SK-N-SH (cell line): ENCODE results near the gene NR2F6. TPM values are rescaled to one million over a fixed set of nuclear protein-coding genes. Genes with fewer than 3 reads are reported as not detected.

Experiments used
- CTCF ChIA-PET: fragments of 300-600, 350-600 bp; formaldehyde crosslinking; extraction: SDS; loops from one replicate; lab custom pipeline; 2021; lab: Yijun Ruan, JAX
- POLR2A ChIA-PET: fragments of 350-600 bp; sonication (Branson Sonifier 250); formaldehyde crosslinking; extraction: SDS; loops from one replicate; lab custom pipeline; 2020; ENCODE audit warnings: antibody characterized with exemption, inconsistent platforms; lab: Yijun Ruan, JAX
- DNase-seq: peaks from one replicate; pipeline ENCODE4 v3.0.0; 2012
- H2AFZ ChIP-seq: fragments of 200-600 bp; sonication (generic); 2 replicates; pipeline ENCODE4 v1.8.1; 2016; ENCODE audit warnings: antibody characterized with exemption, mild to moderate bottlenecking, low read depth
- H3F3A ChIP-seq: fragments of 200-600 bp; sonication (generic); replicated peaks from 2 replicates; pipeline ENCODE3; 2016; ENCODE audit warnings: antibody characterized with exemption, mild to moderate bottlenecking; ENCODE audit not compliant: insufficient read depth
- H3K27ac ChIP-seq, 2 experiments: fragments of 200-500 bp in 1 of 2; fragments of 200-600 bp in 1 of 2; sonication (Bioruptor generic) in 1 of 2; sonication (generic), shearing (Covaris generic) in 1 of 2; 2 replicates each; pipeline versions ENCODE4 v1.5.1 to v1.6.1; 2014 to 2016; ENCODE audit warnings: low read depth in 2 of 2, inconsistent platforms in 1 of 2, low read length in 1 of 2, mild to moderate bottlenecking in 1 of 2, mixed read lengths in 1 of 2
- H3K27me3 ChIP-seq: fragments of 200-600 bp; sonication (generic), shearing (Covaris generic); 2 replicates; pipeline ENCODE4 v1.6.1; 2016; ENCODE audit warnings: mixed run types; ENCODE audit not compliant: insufficient read depth
- H3K36me3 ChIP-seq, 2 experiments: fragments of 200-500 bp in 1 of 2; fragments of 200-600 bp in 1 of 2; sonication (Bioruptor generic) in 1 of 2; sonication (generic) in 1 of 2; replicated peaks in 1 of 2; 2 replicates each; pipeline versions ENCODE3 to v1.5.1; 2014 to 2016; ENCODE audit warnings: low read length in 1 of 2, mild to moderate bottlenecking in 1 of 2; ENCODE audit not compliant: insufficient read depth in 2 of 2, control insufficient read depth in 1 of 2
- H3K4me1 ChIP-seq, 2 experiments: fragments of 200-500 bp in 1 of 2; fragments of 200-600 bp in 1 of 2; sonication (Bioruptor generic) in 1 of 2; sonication (generic), shearing (Covaris generic) in 1 of 2; 2 replicates each; pipeline versions ENCODE4 v1.5.1 to v1.6.1; 2014 to 2016; ENCODE audit warnings: low read depth in 1 of 2, low read length in 1 of 2, mixed run types in 1 of 2; ENCODE audit not compliant: insufficient read depth in 2 of 2, control insufficient read depth in 1 of 2
- H3K4me2 ChIP-seq: fragments of 200-600 bp; sonication (generic), shearing (Covaris generic); 2 replicates; pipeline ENCODE4 v1.6.1; 2017; ENCODE audit warnings: mixed run types
- H3K4me3 ChIP-seq, 2 experiments: fragments of 200-500 bp in 1 of 2; fragments of 200-600 bp in 1 of 2; sonication (Bioruptor generic) in 1 of 2; sonication (generic), shearing (Covaris generic) in 1 of 2; 2 replicates each; pipeline versions ENCODE4 v1.5.1 to v1.8.1; 2014 to 2016; ENCODE audit warnings: low read depth in 2 of 2, inconsistent platforms in 1 of 2, low read length in 1 of 2, mild to moderate bottlenecking in 1 of 2, mixed read lengths in 1 of 2, moderate library complexity in 1 of 2
- H3K79me2 ChIP-seq: fragments of 200-600 bp; sonication (generic); 2 replicates; pipeline ENCODE4 v1.8.1; 2017; ENCODE audit warnings: mild to moderate bottlenecking; ENCODE audit not compliant: insufficient read depth
- H3K9ac ChIP-seq: fragments of 200-600 bp; sonication (generic); 2 replicates; pipeline ENCODE4 v1.6.1; 2017; ENCODE audit warnings: mixed run types
- H3K9me2 ChIP-seq: fragments of 200-600 bp; sonication (generic); 2 replicates; pipeline ENCODE4 v1.6.1; 2017; ENCODE audit warnings: mixed run types
- H3K9me3 ChIP-seq: fragments of 200-600 bp; sonication (generic); 2 replicates; pipeline ENCODE4 v1.6.1; 2017; ENCODE audit warnings: mixed run types, mild to moderate bottlenecking, moderate library complexity
- H4K20me1 ChIP-seq: fragments of 200-600 bp; sonication (generic); 2 replicates; pipeline ENCODE4 v1.6.1; 2017; ENCODE audit warnings: mild to moderate bottlenecking, mixed run types; ENCODE audit not compliant: insufficient read depth
- CTCF ChIP-seq: fragments of 200-600 bp; sonication (generic); IDR thresholded peaks from 2 replicates; pipeline ENCODE4 v1.6.1; 2017; ENCODE audit warnings: antibody characterized with exemption, mild to moderate bottlenecking, moderate library complexity
- ELF1 ChIP-seq: IDR thresholded peaks from 2 replicates; pipeline ENCODE4 v1.4.0; 2012
- EP300 ChIP-seq, 2 experiments: IDR thresholded peaks; 2 replicates each; pipeline versions ENCODE4 v1.4.0 to v1.6.1; 2012; ENCODE audit warnings: borderline replicate concordance in 1 of 2, low read depth in 1 of 2, low read length in 1 of 2
- EZH2phosphoT487 ChIP-seq: fragments of 200-600 bp; sonication (generic); IDR thresholded peaks from 2 replicates; pipeline ENCODE4 v1.6.1; 2017; ENCODE audit warnings: low read depth, mixed run types, mild to moderate bottlenecking, antibody characterized with exemption, moderate library complexity, borderline replicate concordance
- IRF3 ChIP-seq: fragments of 150-350 bp; IDR thresholded peaks from 2 replicates; pipeline ENCODE4 v1.6.1; 2016; ENCODE audit warnings: mild to moderate bottlenecking, low read depth, low read length
- JUND ChIP-seq: IDR thresholded peaks from 2 replicates; pipeline ENCODE4 v1.4.0; 2012
- MEF2A ChIP-seq: IDR thresholded peaks from 2 replicates; pipeline ENCODE4 v1.4.0; 2012; ENCODE audit warnings: low read depth, borderline replicate concordance
- PBX3 ChIP-seq: IDR thresholded peaks from 2 replicates; pipeline ENCODE4; 2012
- RFX5 ChIP-seq: IDR thresholded peaks from 2 replicates; pipeline ENCODE4 v1.6.1; 2012; ENCODE audit warnings: mild to moderate bottlenecking, improper control_type of control experiment, low read length
- SIN3A ChIP-seq: IDR thresholded peaks from 2 replicates; pipeline ENCODE4 v1.6.1; 2012; ENCODE audit warnings: low read depth, mild to moderate bottlenecking, low read length, moderate library complexity, borderline replicate concordance
- SMC3 ChIP-seq: IDR thresholded peaks from 2 replicates; pipeline ENCODE4 v1.6.1; 2012; ENCODE audit warnings: low read depth, low read length, improper control_type of control experiment
- TCF12 ChIP-seq: IDR thresholded peaks from 2 replicates; pipeline ENCODE4 v1.4.0; 2012
- TEAD4 ChIP-seq: IDR thresholded peaks from 2 replicates; pipeline ENCODE4 v1.4.0; 2012; ENCODE audit warnings: mild to moderate bottlenecking, borderline replicate concordance; ENCODE audit not compliant: insufficient read depth
- USF1 ChIP-seq: IDR thresholded peaks from 2 replicates; pipeline ENCODE4 v1.4.0; 2012; ENCODE audit warnings: low read depth, borderline replicate concordance
- USF2 ChIP-seq: fragments of 150-350 bp; IDR thresholded peaks from 2 replicates; pipeline ENCODE4 v1.6.1; 2017; ENCODE audit warnings: antibody characterized with exemption, low read length, low read depth, borderline replicate concordance
- YY1 ChIP-seq: IDR thresholded peaks from 2 replicates; pipeline ENCODE4 v1.4.0; 2012; ENCODE audit warnings: low read depth, mild to moderate bottlenecking
- ZBTB33 ChIP-seq: IDR thresholded peaks from 2 replicates; pipeline ENCODE4 v1.4.0; 2012; ENCODE audit warnings: low read depth, borderline replicate concordance
- WGBS: methylation state at CpG from one replicate; pipeline ENCODE4 v1.1.6; 2017; ENCODE audit warnings: low lambda C conversion rate; 5-methylcytosine and 5-hydroxymethylcytosine counted together
- polyA plus RNA-seq, 3 experiments: library from polyadenylated mRNA; depleted of rRNA; stranded (reverse); fragments of >200 nt; gene quantifications; 2 replicates each; pipeline ENCODE4 v1.2.3, GENCODE V29; 2012

Gene NR2F6
- polyA plus RNA-seq, 1 of the 3 experiments (the other 2 are of a cell fraction): 37.3 TPM

- H3K27me3 ChIP-seq: no peaks in the 10 kb centered on the region
- DNase-seq: no peak
- peaks cover 9% of the 10 kb centered on the region; the same call in 1 of the 2 replicates for H3K9me3 ChIP-seq
- no peak overlapping the region for H3K27ac ChIP-seq
- WGBS: 77% methylated on average over 18 of the region's 18 CpGs
- POLR2A ChIA-PET: no interaction called here
- TF ChIP-seq JUND (no peak), SIN3A (no peak), SMC3 (no peak), RFX5 (no peak), PBX3 (no peak), CTCF (no peak), TCF12 (no peak), TEAD4 (no peak), EZH2phosphoT487 (no peak), EP300 (IDR thresholded peaks at IDR 0.05; ENCODE audit: borderline replicate concordance in 1 of 2, low read depth in 1 of 2, low read length in 1 of 2) (no peak), IRF3 (no peak), ZBTB33 (no peak), USF1 (no peak), ELF1 (no peak), YY1 (no peak), USF2 (no peak), MEF2A (no peak)
- H3K4me2 ChIP-seq: no peak overlapping the region
- CTCF ChIA-PET: interaction anchor here (1.7 kb wide), 1 partner anchor 28 kb away, joined by 4 read pairs; no protein-coding TSS in a partner anchor
- no peak overlapping the region for H3K4me3 ChIP-seq
- no peaks in the 10 kb centered on the region for H4K20me1 ChIP-seq
- H3K36me3 ChIP-seq: no peaks in the 10 kb centered on the region
- H3F3A ChIP-seq: no peaks in the 10 kb centered on the region
- H3K4me1 ChIP-seq: no peaks in the 10 kb centered on the region
- no peaks in the 10 kb centered on the region for H3K79me2 ChIP-seq
- H3K9ac ChIP-seq: no peak overlapping the region
- H2AFZ ChIP-seq: no peak overlapping the region
- H3K9me2 ChIP-seq: no peaks in the 10 kb centered on the region
These were observed 9.5 kb upstream of the NR2F6 start for GRCh38 chr19:17255150-17255621.
